NCI-H345 (cell line): ENCODE results near the gene CABP4.

Source experiments
- DNase-seq: peaks from one replicate; lab custom pipeline; 2025; lab: John Stamatoyannopoulos, UW

The CABP4 gene

GRCh38 chr11:67496113-67496512, 41.0 kb downstream of the CABP4 start:
- DNase-seq: no peak

- DNase-seq: no peak
Observed at GRCh38 chr11:67497656-67498291, 42.6 kb downstream of the CABP4 start.

GRCh38 chr11:67498544-67498972, 43.4 kb downstream of the CABP4 start:
- DNase-seq: no peak

GRCh38 chr11:67499808-67500483, 44.8 kb downstream of the CABP4 start:
- DNase-seq: no peak

GRCh38 chr11:67500484-67500821, 45.3 kb downstream of the CABP4 start:
- no peak for DNase-seq

- DNase-seq: no peak
Observed at GRCh38 chr11:67500831-67501715, 45.9 kb downstream of the CABP4 start.

GRCh38 chr11:67501854-67502253, 46.7 kb downstream of the CABP4 start:
- DNase-seq: no peak

- no peak for DNase-seq
Observed at GRCh38 chr11:67502328-67502979, 47.3 kb downstream of the CABP4 start.

- DNase-seq: no peak
Observed at GRCh38 chr11:67503119-67504004, 48.2 kb downstream of the CABP4 start.

- DNase-seq: peak; percentile 55
Observed at GRCh38 chr11:67504005-67504949, 49.1 kb downstream of the CABP4 start.

GRCh38 chr11:67504950-67505581, 49.9 kb downstream of the CABP4 start, which contains the start of gene PITPNM1:
Gene PITPNM1, minus strand, starts transcription at chr11:67505363. Its CDS starts 1,183 bp downstream, at chr11:67504180.
- DNase-seq: peak; percentile 78

- DNase-seq: peak; percentile 89
Observed at GRCh38 chr11:67505605-67506396, 50.6 kb downstream of the CABP4 start.

- DNase-seq: no peak
Observed at GRCh38 chr11:67506426-67507051, 51.4 kb downstream of the CABP4 start.

GRCh38 chr11:67507242-67507863, 52.2 kb downstream of the CABP4 start:
- no peak for DNase-seq

- peak; percentile 100 for DNase-seq
Observed at GRCh38 chr11:67507864-67508485, 52.8 kb downstream of the CABP4 start, which contains the start of gene CDK2AP2. Gene CDK2AP2, minus strand, starts transcription at chr11:67508162. Its CDS starts 80 bp downstream, at chr11:67508082.

- peak; percentile 98 for DNase-seq
Observed at GRCh38 chr11:67508486-67509121, 53.5 kb downstream of the CABP4 start.

GRCh38 chr11:67510023-67510345, 54.8 kb downstream of the CABP4 start:
- DNase-seq: no peak
